ENCODE results near the gene DNAJC4. TPM values are rescaled to one million over a fixed set of nuclear protein-coding genes. Genes with fewer than 3 reads are reported as not detected.
A peak's percentile ranks its signal among the peaks of the same experiment; 100 is the strongest.

The DNAJC4 gene
- total and polyA plus RNA-seq, 9 of the 15 experiments (the other 6 are each of a cell fraction or from before 2014, with no cell fraction given): 4.0 to 32.6 (median 19.9) TPM

DNA sequence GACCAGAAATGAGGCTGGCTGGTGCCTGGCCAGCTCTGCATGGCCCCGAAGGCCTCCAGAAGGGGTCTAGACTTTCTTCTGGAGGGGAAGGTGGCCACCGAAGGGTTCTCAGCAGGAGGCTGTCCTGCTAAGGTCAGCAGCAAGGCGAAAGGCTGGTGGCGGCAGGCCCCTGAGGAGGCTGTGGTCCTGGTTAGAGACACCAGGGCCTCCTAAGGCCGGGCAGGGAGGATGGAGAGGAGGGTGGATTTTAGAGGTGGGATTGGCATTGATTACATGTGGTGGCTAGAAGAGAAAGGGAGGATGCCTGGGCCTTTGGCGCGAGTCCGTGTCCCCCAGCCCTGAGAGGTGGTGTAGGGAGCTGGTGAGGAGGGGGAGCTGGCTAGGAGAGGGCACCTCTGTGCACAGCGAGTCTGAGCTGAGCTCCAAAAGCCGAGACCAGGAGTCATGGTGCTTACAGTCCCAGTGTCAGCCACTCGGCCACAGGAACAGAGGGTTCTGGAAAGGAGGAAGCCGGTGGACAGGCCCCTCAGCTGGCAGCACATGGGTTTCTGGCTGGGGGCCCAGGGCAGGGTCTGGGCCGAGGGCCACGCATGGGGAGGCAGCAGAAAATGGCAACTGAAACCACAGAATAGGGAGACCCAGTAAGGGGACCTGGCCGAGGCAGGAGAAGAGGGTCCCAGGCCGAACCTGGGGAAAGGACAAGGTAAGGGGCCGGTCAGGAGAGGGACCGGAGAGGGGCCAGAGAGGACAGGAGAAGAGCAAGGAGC is 21.4 kb upstream of the DNAJC4 start:
- no peaks in the 10 kb centered on the region for H3K9me3 ChIP-seq (replicated peaks; ENCODE audit: control insufficient read depth, insufficient read depth, low read depth, low read length)
- H3K4me1 ChIP-seq (replicated peaks in 1 of 2; ENCODE audit: control insufficient read depth in 2 of 2, insufficient read depth in 2 of 2, low read length in 2 of 2): peaks cover 30 to 61% of the 10 kb centered on the region in 2 experiments
- TF ChIP-seq POLR2A (conservative IDR thresholded peaks at IDR 0.05) (peak; percentile 16; the same call in 1 of the 2 replicates), RFX5 (IDR thresholded peaks at IDR 0.05; ENCODE audit: low read depth, low read length) (no peak), SMC3 (conservative IDR thresholded peaks at IDR 0.05; ENCODE audit: insufficient read depth, low read depth, low read length) (no peak)
- TF ChIP-seq, protein P1, sequence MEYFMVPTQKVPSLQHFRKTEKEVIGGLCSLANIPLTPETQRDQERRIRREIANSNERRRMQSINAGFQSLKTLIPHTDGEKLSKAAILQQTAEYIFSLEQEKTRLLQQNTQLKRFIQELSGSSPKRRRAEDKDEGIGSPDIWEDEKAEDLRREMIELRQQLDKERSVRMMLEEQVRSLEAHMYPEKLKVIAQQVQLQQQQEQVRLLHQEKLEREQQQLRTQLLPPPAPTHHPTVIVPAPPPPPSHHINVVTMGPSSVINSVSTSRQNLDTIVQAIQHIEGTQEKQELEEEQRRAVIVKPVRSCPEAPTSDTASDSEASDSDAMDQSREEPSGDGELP (CRISPR knock-in tag; IDR thresholded peaks at IDR 0.05; ENCODE audit: borderline replicate concordance): 0 out of 2 replicates have a peak, but pooled peaks have one; percentile 10
- TF ChIP-seq, protein P2, sequence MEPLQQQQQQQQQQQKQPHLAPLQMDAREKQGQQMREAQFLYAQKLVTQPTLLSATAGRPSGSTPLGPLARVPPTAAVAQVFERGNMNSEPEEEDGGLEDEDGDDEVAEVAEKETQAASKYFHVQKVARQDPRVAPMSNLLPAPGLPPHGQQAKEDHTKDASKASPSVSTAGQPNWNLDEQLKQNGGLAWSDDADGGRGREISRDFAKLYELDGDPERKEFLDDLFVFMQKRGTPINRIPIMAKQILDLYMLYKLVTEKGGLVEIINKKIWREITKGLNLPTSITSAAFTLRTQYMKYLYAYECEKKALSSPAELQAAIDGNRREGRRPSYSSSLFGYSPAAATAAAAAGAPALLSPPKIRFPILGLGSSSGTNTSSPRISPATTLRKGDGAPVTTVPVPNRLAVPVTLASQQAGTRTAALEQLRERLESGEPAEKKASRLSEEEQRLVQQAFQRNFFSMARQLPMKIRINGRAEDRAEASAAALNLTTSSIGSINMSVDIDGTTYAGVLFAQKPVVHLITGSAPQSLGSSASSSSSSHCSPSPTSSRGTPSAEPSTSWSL (CRISPR knock-in tag; IDR thresholded peaks at IDR 0.05; ENCODE audit: borderline replicate concordance): no peak
- no peaks in the 10 kb centered on the region; the same call in 1 of the 2 replicates for H4K20me1 ChIP-seq (replicated peaks; ENCODE audit: control insufficient read depth, insufficient read depth, low read length)
- peak overlapping the region; percentile 77 for H3K4me3 ChIP-seq
- ATAC-seq: no peak
- H3K9ac ChIP-seq (ENCODE audit: insufficient read depth in 1 of 2, low read depth in 2 of 2, low read length in 2 of 2): peak overlapping the region; percentile 99 to 100
- peak overlapping the region; percentile 97 for H3K4me2 ChIP-seq (ENCODE audit: insufficient read depth, low read length)
- peaks cover 86% of the 10 kb centered on the region; the same call in 2 of the 3 replicates for H3K36me3 ChIP-seq (ENCODE audit: control insufficient read depth, insufficient read depth, low read length)
- H3K9me1 ChIP-seq (ENCODE audit: control insufficient read depth, insufficient read depth, low read length): peaks cover 8% of the 10 kb centered on the region
- in situ Hi-C loops (cut with MboI) (no loop called here), intact Hi-C loops (cut with micrococcal nuclease) (loop anchor here (5.0 kb wide), 1 partner anchor 148 kb away; the partner anchor contains the start of gene RPS6KA4)
- H3K79me2 ChIP-seq (ENCODE audit: control insufficient read depth, insufficient read depth, low read length): peaks cover 47% of the 10 kb centered on the region
- no peak for DNase-seq (ENCODE audit: extremely low read depth in 1 of 4, low spot score in 3 of 4)
- H3K27ac ChIP-seq (ENCODE audit: extremely low read depth, low read depth, low read length): peak overlapping the region; percentile 100
- no peaks in the 10 kb centered on the region for H3K27me3 ChIP-seq (ENCODE audit: control insufficient read depth in 2 of 2, insufficient read depth in 2 of 2, low read length in 2 of 2)
- 88% methylated on average over 13 of the region's 18 CpGs for WGBS (ENCODE audit: insufficient coverage, low coverage, missing lambda C conversion rate)
- no peak for FAIRE-seq
- no TSS peak for BruUV-seq (replicated peaks)
- ChIA-PET POLR2A (interaction anchor here (0.6 to 7.8 kb wide), 4 partner anchors 9 to 642 kb away, joined by 3 to 77 read pairs (median 43); partner anchors contain the start of genes NUDT22, STIP1 and TRPT1), CTCF (ENCODE audit: low intra/inter-chr PET ratio) (no interaction called here)
- no peak overlapping the region for H2AFZ ChIP-seq (ENCODE audit: low read depth, low read length)
